GM19351 (cell line): ENCODE measurements around the gene AATK.

Source experiments
- ATAC-seq: cut with Tn5 transposase; IDR thresholded peaks from one replicate; pipeline ENCODE4 v1.9.1; 2021; ENCODE audit warnings: mild to moderate bottlenecking, moderate library complexity; ENCODE audit not compliant: unreplicated experiment

The AATK gene

GRCh38 chr17:81166033-81166492 is at the start of gene AATK:
AATK (minus strand) TSS chr17:81166221; CDS start chr17:81165992, 229 bp downstream.
- no peak for ATAC-seq

- ATAC-seq: no peak
These were observed 48.0 kb upstream of the AATK start for GRCh38 chr17:81213978-81214377.

- no peak for ATAC-seq
These were observed 46.3 kb upstream of the AATK start for GRCh38 chr17:81212365-81212764.

GRCh38 chr17:81210868-81211267 is 44.8 kb upstream of the AATK start:
- ATAC-seq: no peak

GRCh38 chr17:81210466-81210865 is 44.4 kb upstream of the AATK start:
- no peak for ATAC-seq

GRCh38 chr17:81209141-81209540 is 43.1 kb upstream of the AATK start:
- no peak for ATAC-seq

- no peak for ATAC-seq
These were observed 42.6 kb upstream of the AATK start for GRCh38 chr17:81208651-81209050.

GRCh38 chr17:81207610-81208581 is 41.9 kb upstream of the AATK start:
- no peak for ATAC-seq

- no peak for ATAC-seq
These were observed 40.6 kb upstream of the AATK start for GRCh38 chr17:81206657-81207056.

- ATAC-seq: no peak
These were observed 40.1 kb upstream of the AATK start for GRCh38 chr17:81206166-81206565.

GRCh38 chr17:81204578-81204977 is 38.6 kb upstream of the AATK start:
- no peak for ATAC-seq

GRCh38 chr17:81203136-81203535 is 37.1 kb upstream of the AATK start:
- no peak for ATAC-seq

GRCh38 chr17:81202318-81202717 is 36.3 kb upstream of the AATK start:
- ATAC-seq: no peak

- no peak for ATAC-seq
These were observed 34.9 kb upstream of the AATK start for GRCh38 chr17:81200695-81201580.

GRCh38 chr17:81200201-81200600 is 34.2 kb upstream of the AATK start:
- ATAC-seq: no peak

GRCh38 chr17:81199482-81199830 is 33.4 kb upstream of the AATK start:
- no peak for ATAC-seq

GRCh38 chr17:81198826-81199481 is 32.9 kb upstream of the AATK start:
- ATAC-seq: no peak

GRCh38 chr17:81197831-81198490 is 31.9 kb upstream of the AATK start:
- ATAC-seq: no peak

- no peak for ATAC-seq
These were observed 31.4 kb upstream of the AATK start for GRCh38 chr17:81197409-81197795.
